Stimulated activated CD4-positive, alpha-beta T cell treated with anti-CD3 and anti-CD28 coated beads, Interleukin-2, amount 100 ng/mL, for 24 hours (primary cell): ENCODE data around the gene KNSTRN.

Experiments
- DNase-seq, 2 donors: peaks; one replicate each; pipeline ENCODE4 v3.0.0-alpha.2; 2020

KNSTRN gene

DNA sequence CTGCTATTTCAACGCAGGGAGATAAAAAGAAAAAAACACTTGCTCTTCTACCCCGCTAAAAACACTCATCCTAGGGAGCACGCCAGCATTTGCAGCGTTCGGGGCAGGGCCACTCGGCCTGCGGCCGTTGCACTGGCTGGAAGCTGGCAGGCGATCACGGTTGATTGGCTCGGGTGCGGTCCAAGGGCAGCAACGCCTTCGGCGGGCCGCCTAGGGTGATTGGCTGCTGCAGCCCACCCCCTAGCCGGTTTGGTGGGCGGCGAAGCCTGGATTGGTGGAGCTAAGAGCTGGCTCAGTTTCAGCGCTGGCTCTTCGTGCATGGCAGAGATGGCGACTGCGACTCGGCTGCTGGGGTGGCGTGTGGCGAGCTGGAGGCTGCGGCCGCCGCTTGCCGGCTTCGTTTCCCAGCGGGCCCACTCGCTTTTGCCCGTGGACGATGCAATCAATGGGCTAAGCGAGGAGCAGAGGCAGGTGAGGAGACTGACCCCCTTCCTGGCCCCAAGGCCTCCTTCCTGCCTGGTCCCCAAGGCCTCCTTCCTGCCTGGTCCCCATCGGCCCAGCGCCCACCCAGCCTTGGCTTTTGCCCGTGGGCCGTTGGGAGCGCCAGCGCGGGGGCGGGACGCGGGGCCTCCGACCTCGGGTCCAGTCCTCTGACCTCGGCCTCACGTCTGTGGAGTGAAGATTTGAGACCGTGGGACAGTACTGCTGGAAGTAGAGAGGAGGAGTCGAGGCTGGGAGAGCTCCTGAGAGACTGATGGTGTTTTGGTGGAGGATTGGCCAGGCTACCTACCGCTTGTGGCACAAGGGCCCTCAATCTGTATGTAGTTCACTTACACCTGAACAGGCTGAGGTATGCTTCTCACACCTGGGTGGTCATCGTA is 23.2 kb downstream of the KNSTRN start, which contains the start of gene IVD:
TSS of gene IVD (plus strand) at position 295 of the 881 bp plus-strand sequence. CDS start at position 328, 33 bp downstream.
- DNase-seq, result peak; percentile 90 to 93

- no peak for DNase-seq
Observed at GRCh38 chr15:40407330-40407990, 24.9 kb downstream of the KNSTRN start.

- no peak for DNase-seq
Observed at GRCh38 chr15:40409366-40409765, 26.8 kb downstream of the KNSTRN start.

- no peak for DNase-seq
Observed at GRCh38 chr15:40410476-40410875, 28.0 kb downstream of the KNSTRN start.

- no peak for DNase-seq
Observed at GRCh38 chr15:40412095-40412759, 29.7 kb downstream of the KNSTRN start.

DNA sequence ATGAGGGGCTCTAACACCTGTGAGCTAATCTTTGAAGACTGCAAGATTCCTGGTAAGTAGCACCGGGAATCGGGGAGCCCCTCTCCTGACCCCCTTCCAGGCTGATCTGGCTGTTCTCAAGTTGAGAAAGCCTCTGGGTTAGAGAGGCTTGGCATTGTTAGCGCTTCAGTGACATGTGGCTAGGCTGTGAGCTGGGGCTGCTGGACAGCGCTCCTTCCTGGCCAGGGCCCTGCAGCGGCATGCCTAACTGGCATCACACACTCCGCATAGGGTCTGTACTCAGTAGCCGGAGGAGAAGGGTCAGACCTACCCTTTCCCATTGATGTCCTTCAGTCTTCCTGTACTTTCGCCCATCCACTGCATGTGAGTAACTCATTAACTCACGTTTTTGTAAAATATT is 30.5 kb downstream of the KNSTRN start:
- DNase-seq, result no peak

DNA sequence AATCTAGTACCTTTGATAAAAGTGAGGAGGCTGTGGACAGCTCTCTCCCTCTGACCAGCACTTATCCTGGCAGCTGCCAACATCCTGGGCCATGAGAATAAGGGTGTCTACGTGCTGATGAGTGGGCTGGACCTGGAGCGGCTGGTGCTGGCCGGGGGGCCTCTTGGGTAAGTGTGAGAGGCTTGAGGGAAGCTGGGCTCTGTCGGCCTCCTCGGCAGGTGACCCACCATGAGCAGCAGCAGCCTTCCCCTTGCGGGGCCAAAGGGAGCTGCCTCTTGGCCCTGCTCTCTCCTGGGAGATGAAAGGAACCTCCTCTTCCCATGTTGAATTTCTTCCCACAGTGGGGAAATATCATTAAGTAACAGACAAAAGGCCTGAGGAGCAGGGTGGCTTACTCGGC is 32.3 kb downstream of the KNSTRN start:
- DNase-seq, result no peak

DNA sequence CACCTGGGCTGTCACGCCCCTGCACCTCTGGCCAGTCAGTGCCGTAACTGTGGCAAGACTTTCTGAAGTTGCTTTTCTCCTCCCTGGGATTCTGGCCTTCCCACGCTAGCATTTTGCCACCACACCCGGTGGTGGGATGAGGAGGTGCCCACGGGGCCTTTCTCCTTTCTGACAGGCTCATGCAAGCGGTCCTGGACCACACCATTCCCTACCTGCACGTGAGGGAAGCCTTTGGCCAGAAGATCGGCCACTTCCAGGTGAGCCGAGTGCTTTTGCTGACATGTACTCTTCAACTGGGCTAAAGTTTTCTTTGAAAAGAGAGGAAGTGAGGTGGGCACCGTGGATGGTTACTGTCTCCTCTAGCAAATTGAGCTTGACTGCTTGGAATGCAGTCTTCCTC is 32.7 kb downstream of the KNSTRN start:
- DNase-seq, result no peak

- no peak for DNase-seq
Observed at GRCh38 chr15:40416056-40416455, 33.5 kb downstream of the KNSTRN start.

- no peak for DNase-seq
Observed at GRCh38 chr15:40418126-40418525, 35.6 kb downstream of the KNSTRN start.

- no peak for DNase-seq
Observed at GRCh38 chr15:40420071-40420713, 37.7 kb downstream of the KNSTRN start.

DNA sequence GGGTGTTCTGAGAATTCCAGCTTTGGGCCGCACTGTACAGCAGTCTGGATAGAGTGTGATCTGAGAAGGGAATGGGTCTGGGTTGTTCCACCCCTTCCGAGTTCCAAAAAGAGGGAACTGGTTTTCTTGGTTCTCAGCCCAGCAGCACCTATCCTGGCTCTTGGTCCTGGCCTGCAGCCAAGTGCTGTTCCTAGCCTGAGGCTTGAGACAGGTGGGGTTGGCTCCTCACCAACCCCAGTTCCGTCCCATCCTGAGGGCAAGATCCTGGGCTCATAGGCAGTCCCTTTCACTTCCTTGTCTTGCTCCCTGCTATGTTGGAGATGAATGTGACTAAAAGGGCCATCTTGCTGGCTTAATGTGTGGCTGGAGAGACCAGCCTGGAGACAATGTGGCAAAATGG is 38.3 kb downstream of the KNSTRN start:
- DNase-seq, result no peak

GRCh38 chr15:40421246-40422157 is 39.0 kb downstream of the KNSTRN start:
- peak; percentile 87 to 88 for DNase-seq

- no peak for DNase-seq
Observed at GRCh38 chr15:40424483-40425115, 42.1 kb downstream of the KNSTRN start.

GRCh38 chr15:40425681-40426080 is 43.2 kb downstream of the KNSTRN start:
- no peak for DNase-seq

DNA sequence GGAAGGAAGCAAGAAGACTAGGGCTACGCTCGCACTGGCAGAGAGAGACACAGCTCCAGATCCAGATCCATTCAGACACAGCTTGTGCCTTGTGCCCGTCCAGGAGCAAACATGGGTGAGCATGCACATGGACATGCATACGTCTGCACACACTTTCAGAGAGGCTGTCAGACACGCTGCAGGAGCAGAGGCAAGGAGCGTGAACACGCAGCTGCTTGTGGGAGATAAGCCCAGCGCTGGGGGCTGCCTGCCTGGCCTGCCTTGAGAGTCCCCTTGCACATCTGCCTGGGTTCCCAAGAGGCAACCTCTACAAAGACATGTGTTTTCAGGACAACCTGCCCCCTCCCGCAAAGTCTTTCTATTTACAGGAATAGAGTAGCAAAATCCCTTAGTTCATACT is 44.7 kb downstream of the KNSTRN start:
- DNase-seq, result no peak

DNA sequence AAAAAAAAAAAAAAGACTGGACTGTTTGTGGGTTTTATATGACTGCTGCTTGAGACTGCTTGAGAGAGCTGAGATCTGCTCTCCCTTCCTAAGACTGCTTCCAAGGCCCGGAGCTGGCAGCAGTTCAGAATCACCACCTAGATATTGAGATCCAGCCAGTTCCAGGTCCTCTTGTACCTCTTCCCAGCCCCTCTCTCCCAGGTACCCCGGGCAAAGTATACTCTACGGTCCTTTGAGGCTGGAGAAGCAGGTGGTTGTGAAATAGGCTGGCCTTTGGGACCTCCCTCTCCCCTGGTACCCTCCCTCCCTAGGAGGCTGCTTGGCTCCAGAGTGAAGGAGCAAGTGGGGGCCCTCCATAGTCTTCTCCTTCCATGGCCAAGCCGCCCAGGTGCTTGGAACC is 45.7 kb downstream of the KNSTRN start:
- DNase-seq, result no peak

GRCh38 chr15:40429068-40429710 is 46.7 kb downstream of the KNSTRN start:
- DNase-seq, result no peak

GRCh38 chr15:40430271-40430805 is 47.8 kb downstream of the KNSTRN start:
- DNase-seq, result no peak

GRCh38 chr15:40435023-40435709 is 52.6 kb downstream of the KNSTRN start:
- DNase-seq, result no peak
